Hematopoietic multipotent progenitor cell treated with erythropoietin and hydrocortisone succinate and interleukin-3 and kit ligand, for 4 days (in vitro differentiated cells): Measurements from ENCODE around the gene MNAT1.
"Not testable (repeated sequence)": the region's sequence is repeated elsewhere in the genome, so short reads cannot be mapped to it uniquely, and the experiment has no call there.

Source experiments
- DNase-seq: peaks from one replicate; pipeline ENCODE4 v3.0.0-alpha.2; 2015

Gene MNAT1

DNA sequence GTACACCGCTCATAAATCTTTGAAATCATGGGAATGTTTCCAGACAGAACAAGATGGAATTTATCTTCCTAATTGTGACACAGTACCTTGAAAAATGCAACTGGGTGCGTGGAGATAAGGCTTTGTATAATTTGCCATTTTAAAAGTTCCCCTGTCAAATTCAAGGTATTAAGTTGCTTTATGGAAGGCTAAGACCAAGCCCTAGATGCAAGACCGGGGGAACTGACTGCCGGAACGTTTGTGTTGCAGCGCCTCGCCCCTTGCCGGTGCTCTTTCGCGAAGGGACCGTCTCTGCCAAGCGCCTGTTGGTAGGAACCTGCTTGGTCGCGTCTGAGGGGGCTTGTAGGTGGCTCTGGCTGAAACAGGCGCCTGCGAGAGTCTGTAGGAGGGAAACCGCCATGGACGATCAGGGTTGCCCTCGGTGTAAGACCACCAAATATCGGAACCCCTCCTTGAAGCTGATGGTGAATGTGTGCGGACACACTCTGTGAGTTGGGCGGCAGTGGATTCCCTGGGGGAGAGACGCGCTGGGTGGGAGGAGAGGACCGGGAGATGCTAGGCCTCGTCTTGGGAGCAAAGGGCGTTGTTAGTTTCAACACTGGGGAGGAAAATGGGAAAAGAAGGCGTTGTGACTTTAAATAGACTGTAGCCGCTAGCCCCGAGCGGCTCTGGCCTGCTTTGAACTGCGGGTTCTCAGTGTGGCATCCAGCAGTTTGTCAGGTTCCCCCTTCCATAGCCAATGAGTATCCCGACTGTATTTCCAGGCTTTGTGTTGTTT lies at the start of gene MNAT1:
TSS of gene MNAT1 (plus strand) at position 297 of the 778 bp plus-strand sequence. CDS start at position 399, 102 bp downstream.
- DNase-seq, result peak; percentile 92

DNA sequence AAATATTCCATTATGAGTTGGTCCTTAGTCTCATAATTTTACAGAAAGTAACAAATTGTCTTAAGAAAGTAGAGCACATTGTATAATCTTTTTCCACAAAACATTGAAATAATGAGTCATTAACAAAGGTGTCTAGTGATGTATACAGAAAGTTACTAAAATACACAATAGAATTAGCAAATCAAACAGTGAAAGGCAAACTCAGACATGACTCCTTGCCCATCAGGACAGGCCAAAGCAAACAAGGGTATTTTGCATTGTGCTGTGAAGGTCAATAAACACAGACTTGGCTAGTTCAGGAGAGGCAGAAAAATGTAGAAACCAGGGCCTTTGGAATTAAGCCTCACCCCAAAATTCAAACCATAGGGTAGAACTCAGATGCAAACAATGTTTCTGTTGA lies 47.7 kb upstream of the MNAT1 start:
- no peak for DNase-seq

DNA sequence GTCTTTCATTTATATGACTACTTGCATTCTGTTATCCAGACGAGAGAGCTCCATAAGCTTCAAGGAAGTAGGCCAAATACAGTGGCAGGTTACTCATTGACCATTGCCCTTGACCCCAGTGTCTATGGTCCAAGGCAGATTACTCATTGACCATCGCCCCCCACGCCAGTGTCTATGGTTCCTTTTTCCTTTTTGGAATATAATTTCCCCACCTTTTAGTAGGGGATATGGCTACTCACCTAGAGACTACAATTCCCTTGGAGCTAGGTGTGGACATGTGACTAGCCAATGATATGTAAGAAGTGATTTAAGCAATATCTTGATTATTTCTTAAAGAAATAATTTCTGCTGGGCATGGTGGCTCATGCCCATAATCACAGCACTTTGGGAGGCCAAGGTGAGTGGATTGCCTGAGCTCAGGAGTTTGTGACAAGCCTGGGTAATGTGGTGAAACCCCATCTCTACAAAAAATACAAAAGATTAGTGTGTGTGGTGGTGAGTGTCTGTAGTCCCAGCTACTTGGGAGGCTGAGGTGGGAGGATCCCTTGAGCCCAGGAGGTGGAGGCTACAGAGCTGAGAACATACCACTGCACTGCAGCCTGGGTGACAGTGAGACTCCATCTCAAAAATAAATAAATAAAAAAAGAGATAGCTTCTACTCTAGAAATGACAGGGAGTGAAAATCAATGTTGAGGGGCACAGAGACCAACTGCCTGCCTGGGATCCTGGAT lies 43.0 kb upstream of the MNAT1 start:
- no peak for DNase-seq

DNA sequence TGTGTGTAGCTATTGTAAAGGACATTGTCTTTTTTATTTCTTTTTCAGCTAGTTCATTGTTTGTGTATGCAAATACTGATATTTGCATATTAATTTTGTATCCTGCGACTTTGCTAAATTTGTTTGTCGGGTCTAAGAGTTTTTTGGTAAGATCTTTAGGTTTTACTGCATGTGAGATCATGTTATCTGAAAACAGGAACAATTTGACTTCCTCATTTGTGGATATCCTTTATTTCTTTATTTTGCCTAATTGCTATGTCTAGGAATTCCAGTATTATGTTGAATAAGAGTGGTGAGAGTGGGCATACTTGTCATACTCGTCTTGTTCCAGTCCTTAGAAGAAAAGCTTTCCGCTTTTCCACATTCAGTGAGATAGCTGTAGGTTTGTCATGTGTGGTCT lies 39.2 kb upstream of the MNAT1 start:
- no peak for DNase-seq

DNA sequence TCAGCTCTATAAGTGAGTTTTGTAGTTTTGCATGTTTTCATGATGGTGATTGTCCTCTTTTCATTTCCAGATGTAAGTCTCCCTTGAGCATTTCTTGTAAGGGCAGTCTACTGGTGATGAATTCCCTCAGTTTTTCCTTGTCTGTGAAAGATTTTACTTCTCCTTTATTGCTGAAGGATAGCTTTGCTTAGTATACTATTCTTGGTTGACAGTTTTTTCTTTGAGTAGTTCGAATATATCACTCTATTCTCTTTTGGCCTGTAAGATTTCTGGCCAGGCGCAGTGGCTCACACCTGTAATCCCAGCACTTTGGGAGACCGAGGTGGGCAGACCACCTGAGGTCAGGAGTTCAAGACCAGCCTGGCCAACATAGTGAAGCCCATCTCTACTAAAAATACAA lies 34.0 kb upstream of the MNAT1 start:
- no peak for DNase-seq

DNA sequence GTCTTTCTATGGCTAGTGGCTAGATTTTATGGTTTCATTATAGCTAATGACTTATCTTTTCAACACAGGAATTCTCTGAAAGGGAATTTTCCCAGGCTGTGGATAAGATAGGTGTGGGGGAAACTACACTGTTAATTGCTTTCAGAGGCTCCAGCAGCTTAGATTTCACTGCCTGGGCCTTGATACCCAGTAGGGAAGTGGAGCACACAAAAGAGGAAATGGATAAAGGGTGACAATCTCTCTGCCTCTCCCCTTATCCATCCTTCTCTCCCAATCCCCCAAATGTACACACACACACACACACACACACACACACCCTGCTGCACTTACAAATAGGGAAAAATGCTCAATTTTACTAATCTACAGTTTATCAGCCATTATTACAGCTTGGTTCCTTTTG lies 29.5 kb upstream of the MNAT1 start:
- no peak for DNase-seq

DNA sequence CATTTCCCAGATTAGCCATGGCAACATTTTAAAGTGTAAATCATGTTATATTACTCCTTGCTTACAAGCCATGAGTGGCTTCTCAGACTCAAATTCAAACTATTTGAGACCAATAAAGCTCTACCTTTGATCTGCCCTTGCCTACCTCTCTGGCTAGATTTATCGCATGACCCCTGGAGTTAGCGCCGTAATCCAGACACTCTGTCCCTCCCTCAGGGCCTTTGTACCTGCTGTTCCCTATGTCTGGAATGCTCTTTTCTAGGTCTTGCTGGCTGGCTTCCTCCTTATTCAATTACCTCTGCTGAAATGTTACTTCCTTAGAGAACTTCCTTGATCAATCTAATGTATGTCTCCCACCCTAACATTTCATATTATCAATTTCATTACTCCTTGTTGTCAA lies 26.7 kb upstream of the MNAT1 start:
- no peak for DNase-seq

DNA sequence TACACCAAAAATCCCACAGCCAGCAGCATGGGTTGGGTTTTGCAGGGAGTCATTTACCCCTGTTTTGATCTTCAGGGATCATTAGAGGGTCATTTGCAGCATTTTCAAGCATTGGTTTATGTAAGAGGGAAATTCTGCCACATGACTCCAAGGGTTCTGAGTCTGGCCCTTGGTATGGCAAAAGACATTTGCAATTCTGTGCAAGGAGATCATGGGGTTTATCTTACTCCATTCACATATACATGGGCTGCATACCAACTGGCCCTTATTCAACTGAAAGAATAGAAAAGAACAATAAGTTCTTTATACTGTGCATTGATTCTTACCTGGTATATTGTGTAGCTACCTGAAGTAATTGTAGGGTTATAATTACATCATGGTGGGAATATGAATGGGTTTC lies 24.1 kb upstream of the MNAT1 start:
- DNase-seq, result no peak

DNA sequence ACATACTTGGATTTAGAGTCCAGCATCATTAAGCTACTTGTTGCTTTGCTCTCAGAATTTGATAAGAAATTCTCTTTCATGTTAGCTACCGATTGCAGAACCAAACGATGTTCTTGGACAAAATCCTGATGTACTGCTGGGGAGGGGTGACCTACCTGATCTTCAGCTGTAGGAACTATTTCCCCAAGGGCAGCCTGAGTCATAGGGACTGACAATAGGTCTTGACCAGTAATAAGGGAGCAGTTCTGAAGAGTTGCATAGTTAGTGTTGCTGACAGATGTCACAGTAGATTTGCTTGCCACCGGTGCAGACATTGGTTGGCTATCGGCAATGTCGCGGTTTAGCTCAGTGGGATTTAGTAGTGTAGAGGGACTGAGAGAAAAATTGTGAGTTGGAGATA lies 21.0 kb upstream of the MNAT1 start:
- DNase-seq, result no peak

DNA sequence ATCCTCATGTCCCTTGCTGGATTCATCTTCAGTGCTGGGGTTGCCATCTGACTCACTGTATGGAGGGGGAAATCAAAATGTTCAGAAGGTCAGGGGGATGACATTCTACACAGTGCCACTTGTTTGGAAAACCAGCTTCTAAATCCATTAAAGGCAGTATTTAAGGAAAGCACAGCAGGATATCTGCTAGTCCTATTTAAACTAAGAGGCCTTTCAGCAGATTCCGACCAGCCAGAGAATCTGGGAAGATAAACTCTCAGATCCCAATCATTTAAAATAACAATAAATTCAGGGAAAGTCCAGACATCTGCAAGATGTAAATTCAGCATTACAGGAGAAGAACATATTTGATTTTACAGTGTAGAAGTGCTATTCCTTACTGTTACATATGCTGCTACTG lies 14.2 kb upstream of the MNAT1 start:
- no peak for DNase-seq

DNA sequence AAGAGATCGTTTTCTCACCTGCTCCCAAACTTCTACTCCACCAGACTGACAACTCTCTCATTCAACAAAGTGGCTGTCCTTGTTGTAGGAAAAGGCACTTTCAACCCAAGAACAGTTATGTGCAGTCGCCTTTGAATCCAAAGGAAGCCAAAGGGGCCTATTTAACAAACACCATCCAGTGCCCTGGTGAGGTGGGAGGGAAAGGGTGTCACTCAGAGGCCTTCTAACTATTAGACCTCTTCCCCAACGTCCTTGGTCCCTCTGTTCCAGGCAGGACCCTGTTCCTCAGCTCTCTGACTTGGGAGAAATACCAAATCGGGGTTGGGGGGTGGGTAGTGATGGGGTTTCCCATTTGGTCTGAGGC lies 13.6 kb upstream of the MNAT1 start:
- no peak for DNase-seq

DNA sequence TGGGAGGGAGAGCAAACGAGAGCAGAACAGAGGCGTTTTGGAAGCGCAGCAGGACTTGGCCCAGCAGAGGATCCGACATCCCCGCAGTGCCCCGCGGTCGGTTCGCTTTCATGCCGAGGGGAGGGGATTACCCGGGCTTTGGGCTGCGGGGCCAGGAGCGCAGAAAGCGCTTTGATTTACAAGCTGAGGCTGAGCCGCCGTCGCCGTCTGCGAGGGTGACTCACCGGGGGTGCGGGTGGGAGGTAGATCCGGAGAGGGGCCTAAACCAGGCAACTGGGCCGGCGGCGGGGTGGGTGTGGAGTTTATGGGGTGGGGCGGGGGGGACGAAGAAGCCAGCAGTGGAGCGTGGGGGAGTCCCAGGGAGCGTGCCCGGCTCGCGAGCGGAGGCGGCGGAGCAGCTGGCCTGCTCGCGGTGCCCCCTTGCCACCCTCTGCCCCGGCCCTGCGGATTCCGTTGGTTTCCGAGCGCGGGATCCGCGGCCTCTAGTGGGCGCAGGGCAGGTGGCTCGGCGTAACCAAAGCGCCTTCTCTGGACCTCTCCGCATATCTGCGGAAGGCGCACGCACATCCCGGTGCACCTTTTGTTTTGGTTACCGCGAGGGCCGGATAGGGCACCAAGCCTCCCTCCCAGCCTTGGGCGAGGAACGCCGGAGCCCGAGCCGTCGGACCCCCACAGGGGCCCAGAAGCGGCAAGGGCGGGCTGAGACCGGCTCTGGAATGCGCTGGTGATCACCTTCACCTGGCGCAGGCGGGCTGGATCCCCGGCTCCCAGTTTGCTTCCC lies 13.0 kb upstream of the MNAT1 start:
- DNase-seq, result peak; percentile 43

DNA sequence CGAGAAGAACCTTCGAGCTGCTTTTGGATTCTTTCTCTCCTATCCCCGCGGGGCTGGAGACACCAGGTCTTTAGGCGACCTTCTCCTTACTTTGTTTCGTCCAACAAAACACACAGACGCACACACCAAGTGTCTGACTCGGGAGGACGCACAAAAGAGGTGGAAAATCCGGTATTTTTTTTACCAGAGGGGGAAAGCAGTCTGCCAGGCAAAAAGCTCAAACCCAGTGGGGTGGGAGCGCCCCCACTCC lies 12.5 kb upstream of the MNAT1 start:
- DNase-seq, result no peak

DNA sequence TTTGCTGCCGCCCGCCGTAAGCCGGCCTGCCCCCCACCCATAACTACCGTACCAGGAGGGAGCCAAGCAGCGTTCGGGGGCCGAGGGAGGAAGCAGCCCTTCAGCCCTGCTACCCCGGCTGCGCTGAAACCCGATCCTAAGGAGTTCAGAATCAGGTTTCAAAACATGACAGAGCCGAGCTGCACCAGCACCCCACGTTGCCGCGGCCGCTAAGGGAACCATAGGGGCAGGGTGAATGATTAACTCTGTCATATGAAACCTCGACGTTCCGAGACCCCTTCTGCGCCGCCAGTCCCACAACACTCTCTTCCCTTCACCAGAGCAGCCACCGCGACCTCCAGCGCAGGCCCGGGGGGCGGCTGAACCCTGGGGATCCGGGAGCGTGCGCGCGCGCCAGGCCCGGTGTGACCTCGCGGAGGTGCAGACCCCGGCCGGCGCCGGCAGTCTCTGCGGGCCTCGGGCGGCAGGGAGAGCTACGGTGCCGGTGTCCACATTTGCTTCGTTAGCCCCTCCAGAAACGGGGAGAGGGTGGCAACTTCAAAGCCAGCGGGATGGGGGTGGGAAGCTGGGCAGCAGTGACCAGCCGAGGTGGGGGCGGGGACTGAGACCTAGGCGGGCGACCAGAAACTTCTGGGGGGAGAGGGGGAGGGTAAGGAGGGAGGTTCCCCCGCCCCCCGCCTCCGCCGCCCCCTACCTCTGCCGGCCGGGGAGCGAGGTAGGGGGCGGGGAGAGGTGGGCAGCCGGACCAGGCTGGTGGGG lies 12.0 kb upstream of the MNAT1 start:
- peak; percentile 38 for DNase-seq

DNA sequence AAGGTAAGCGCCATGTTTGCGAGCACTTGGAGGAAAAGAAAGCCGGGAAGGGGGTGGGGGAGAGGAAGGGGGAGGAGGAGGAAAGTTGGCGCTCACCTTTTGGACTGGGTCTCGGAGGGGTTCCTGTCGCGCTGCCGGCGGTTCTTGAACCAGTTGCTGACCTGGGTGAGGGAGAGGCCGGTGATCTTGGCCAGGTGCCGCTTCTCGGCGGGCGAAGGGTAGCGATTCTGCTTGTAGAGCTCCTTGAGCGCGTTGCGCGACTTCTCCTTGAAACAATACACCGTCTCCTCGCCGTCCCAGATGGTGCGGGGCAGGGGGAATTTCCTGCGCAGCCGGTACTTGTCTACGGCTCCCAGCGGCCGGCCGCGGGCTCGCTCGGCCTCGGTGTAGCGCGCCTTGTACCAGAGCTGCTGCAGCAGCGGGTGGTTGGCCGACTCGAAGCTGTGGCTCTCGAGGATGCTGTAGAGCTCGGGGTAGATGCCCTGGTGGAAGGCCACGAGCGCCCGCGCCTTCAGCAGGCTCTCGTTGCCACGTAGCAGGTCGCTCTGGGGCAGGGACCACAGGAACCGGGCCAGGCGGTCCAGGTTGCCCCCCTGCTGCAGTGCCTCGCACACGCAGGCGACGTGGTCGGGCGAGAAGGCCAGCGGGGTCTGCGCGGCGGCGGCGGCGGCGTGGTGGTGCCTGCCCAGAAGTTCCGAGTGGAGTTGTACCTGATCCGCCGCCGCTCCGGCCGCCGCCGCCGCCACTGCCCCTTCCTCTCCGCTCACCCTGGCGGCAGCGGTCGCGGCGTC lies 11.2 kb upstream of the MNAT1 start:
- DNase-seq, result peak; percentile 61

DNA sequence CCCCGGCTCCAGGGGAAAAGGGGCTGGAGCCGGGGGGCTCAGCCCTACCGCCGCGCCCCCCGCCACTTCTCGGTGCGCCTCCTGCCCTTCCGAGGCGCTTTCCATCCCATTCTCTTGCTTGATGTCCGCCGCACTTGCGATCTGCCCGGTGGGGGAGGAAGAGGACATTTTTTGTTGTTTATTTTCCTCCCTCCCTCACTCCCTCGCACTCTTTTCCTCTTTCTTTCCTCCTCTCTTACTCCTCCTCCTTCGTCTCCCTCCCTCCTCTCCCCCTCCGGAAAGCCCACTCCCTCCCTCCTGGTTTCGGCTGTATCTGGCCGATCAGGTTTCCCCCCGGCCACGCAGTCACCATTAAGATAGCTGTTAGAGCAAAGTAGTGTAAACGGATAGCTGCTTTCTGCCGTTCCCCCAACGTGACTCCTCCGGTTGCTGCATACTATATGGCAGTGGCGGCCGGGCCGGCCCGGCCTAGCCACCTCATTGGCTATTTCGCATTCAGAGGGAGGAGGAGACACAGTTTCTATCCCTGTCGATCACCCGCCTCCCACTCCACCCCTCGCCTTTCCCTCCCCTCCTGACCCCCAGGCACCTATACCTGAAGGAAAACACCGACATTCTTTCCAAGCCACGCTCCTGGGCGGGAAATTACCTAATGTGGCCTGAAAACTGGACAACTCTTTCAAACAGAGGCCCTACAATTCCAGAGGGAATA lies 10.5 kb upstream of the MNAT1 start, which contains the start of gene SIX4:
TSS of gene SIX4 (minus strand) at position 445 of the 712 bp plus-strand sequence. CDS start at position 168, 277 bp downstream.
- peak; percentile 58 for DNase-seq

DNA sequence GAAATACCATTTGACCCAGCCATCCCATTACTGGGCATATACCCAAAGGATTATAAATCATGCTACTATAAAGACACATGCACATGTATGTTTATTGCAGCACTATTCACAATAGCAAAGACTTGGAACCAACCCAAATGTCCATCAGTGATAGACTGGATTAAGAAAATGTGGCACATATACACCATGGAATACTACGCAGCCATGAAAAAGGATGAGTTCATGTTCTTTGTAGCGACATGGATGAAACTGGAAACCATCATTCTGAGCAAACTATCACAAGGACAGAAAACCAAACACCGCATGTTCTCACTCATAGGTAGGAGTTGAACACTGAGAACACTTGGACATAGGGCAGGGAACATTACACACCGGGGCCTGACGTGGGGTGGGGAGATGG lies 3.3 kb upstream of the MNAT1 start:
- not testable (repeated sequence) for DNase-seq

DNA sequence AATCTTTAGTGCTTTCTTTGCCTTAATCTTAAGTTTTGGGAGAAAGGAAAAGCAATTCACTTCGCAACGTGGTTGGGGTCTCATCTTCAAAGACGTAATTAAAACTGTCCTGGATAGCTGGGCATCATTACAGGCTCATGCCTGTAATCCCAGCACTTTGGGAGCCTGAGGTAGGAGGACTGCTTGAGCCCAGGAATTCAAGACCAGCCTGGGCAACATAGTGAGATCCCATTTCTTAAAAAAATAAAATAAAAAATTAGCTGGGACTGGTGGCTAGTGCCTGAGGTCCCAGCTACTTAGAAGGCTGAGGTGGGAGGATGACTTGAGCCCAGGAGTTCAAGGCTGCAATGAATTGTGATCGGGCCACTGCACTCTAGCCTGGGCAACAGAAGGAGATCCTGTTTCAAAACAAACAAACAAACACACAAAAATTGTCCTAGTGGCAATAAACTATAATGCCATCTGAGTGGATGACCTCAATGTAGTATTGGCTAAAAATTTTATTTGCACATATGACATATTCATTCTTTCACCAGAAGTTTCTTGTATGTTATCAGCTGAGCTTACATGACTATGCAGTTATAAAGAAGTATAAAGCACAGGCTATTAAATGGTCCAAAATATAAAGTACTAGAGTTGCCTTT lies 1.6 kb upstream of the MNAT1 start:
- DNase-seq, result no peak

DNA sequence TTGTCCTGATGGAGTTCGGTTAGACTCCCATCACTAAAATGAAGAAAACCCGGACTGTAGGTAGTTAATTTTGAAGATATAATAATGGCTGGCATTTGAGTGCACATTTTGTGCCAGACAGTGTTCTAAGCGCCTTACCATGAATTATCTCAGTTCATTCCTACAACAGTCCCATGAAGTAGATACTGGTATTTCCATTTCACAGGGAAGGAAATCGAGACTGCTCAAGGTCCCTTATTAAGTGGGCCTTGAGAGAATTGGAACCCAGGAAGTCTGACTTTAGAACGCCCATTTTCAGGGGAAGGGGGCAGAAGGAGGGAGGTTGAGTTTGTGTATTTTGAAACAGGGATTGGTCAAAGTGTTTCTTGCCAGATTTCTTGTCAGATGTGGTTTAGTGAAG lies 855 bp downstream of the MNAT1 start:
- peak; percentile 22 for DNase-seq

DNA sequence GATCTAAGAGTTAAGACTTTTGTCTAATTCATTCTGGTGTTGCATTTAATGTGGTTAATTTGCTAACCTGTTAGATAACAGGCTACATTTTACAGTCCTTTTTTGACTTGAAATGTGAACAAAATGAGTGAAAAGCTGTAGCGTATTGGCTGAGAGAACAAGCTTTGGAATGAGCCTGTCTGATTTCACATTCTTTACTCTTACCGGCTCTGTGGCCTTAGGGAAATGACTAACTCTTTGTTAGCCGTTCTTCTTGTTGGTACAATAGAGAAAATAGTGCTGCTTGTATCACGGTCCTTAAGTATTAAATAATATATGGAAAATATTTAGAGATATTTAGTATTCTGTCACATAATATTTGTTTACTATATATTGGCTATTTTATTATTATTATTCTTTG lies 1.9 kb downstream of the MNAT1 start:
- no peak for DNase-seq

DNA sequence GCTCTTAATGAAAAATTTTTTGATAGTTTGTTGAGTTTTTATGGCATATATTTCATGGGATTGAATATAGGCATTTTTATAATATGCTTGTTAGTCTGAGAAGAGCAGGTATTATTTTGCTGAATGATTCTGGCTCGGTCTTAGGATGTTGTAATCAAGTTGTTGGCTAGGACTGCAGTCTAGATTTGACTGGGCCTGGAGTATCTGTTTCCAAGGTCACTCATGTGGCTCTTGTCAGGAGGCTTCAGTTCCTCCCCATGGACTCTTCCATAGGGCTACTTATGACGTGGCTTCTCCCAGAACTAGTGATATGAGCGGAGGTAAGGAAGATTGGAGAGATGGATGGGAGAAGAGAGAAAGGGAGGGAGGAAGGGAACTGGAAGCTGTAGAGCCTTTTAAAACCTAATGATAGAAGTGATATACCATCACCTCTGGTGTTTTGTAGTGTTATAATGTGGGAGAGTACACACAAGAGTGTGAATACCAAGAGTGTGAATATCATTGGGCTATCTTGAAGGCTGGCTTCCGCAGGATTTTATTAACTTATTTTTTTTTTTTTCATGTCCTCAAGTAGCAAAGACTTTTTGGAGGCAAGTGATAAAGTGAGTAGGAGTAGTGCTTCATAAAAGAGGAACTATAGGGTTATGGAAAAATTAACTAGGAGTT lies 4.4 kb downstream of the MNAT1 start:
- DNase-seq, result no peak
